Ascending aorta (tissue), 2 donors: ENCODE data around the gene CLIP1. TPM values are rescaled to one million over a fixed set of nuclear protein-coding genes. Genes with fewer than 3 reads are reported as not detected.
"Not testable (repeated sequence)": the region's sequence is repeated elsewhere in the genome, so short reads cannot be mapped to it uniquely, and the experiment has no call there.

ENCODE experiments used
- DNase-seq, 2 donors: peaks; one replicate each; pipeline ENCODE4 v3.0.0-alpha.2; 2019; ENCODE audit warnings: low spot score in 2 of 2
- H3K27ac ChIP-seq, 2 donors: fragments of 200-600 bp; sonication (generic); one replicate each; pipeline ENCODE4 v1.5.1; 2016 to 2017; ENCODE audit warnings: mild to moderate bottlenecking in 1 of 2
- H3K27me3 ChIP-seq: fragments of 200-600 bp; sonication (generic); one replicate; pipeline ENCODE4 v1.5.1; 2017
- H3K36me3 ChIP-seq, 2 donors: fragments of 200-600 bp; sonication (generic); one replicate each; pipeline ENCODE4 v1.5.1; 2016
- H3K4me1 ChIP-seq, 2 donors: fragments of 200-600 bp; sonication (generic); one replicate each; pipeline ENCODE4 v1.5.1; 2016 to 2017; ENCODE audit warnings: mild to moderate bottlenecking in 1 of 2
- H3K4me3 ChIP-seq, 2 donors: fragments of 200-600 bp; sonication (generic); one replicate each; pipeline ENCODE4 v1.5.1; 2016 to 2017; ENCODE audit warnings: mild to moderate bottlenecking in 1 of 2
- H3K9me3 ChIP-seq, 2 donors: fragments of 200-600 bp; sonication (generic); one replicate each; pipeline ENCODE4 v1.5.1; 2016
- CTCF ChIP-seq, 3 experiments: fragments of 200-600 bp in 2 of 3; fragments of 450-650 bp in 1 of 3; sonication (generic) in 2 of 3; IDR thresholded peaks; one replicate each; pipeline ENCODE4 v1.5.1; 2016 to 2019; ENCODE audit warnings: antibody characterized with exemption in 3 of 3, mild to moderate bottlenecking in 1 of 3, moderate library complexity in 1 of 3
- intact Hi-C: fragments of 100-400 bp; cut with DNase I; formaldehyde crosslinking; loops from one replicate; pipeline ENCODE4 v1.15.1; 2023
- total RNA-seq: library from RNA; depleted of rRNA; stranded (reverse); fragments of >200 nt; gene quantifications from one replicate; pipeline ENCODE4 v1.1.0, GENCODE V29; 2016

CLIP1 gene
- 44.7 TPM for total RNA-seq

DNA sequence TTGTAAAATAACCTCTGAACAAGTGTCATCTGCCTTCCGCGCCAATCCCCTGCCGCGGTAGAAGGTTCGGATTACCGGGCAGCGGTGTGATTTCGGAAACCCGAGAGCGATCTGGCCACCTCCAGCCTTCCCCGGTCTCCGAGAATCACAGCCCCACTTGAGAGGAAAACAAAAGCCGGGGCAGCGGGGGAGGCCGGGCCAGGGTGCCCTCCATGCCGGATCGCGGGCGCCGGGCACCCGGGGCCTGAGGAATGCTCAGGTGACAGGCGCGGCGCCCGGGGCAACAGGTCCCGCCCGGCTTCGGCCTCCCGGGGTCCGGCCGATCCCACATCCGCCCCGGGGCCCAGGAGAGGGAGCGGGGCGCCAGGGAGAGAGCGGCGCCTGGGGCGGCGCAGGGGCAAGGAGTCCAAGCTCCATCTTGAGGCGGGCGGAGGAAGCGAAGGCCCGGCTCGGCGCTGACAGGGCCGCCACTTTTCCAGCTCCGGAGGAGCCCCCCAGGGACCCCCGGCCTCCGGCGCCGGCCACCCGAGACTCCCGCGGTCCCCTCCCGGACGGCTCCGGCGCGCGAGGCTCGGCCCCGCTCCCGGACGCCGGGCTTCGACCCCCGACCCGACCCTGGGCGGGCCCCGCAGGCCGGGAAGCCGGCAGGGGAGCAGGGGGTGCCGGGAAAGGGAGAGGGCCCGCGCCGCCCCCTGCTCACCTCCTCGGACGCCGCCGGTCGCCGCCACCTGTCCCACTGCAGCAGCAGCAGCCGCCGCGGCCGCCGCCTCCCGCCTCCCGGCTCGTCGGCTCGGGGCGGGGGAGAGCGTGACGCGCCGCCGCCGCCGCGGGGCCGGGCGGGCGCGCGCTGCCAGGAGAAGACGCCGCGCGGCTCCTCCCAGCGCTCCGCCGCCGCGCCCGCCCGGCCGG, at the start of gene CLIP1:
CLIP1 (minus strand) TSS at position 849 of the 909 bp plus-strand sequence. CDS start 42,217 bp downstream, outside the sequence.
- intact Hi-C loops = loop anchor here (1.0 to 2.0 kb wide), 2 partner anchors 22 to 41 kb away; no protein-coding TSS in a partner anchor
- Histone ChIP-seq H3K36me3 (peaks cover 0 to 1% of the 10 kb centered on the region in 2 donors), H3K4me3 (peak within 1 kb of the TSS; percentile 95 to 98), H3K27me3 (no peaks in the 10 kb centered on the region), H3K27ac (peak within 1 kb of the TSS; percentile 99 to 100), H3K4me1 (peaks cover 5 to 19% of the 10 kb centered on the region in 2 donors), H3K9me3 (no peaks in the 10 kb centered on the region)
- TF ChIP-seq CTCF (IDR thresholded peaks at IDR 0.05) = peak; percentile 42 to 53 (median 44)
- peak in 1 of 2 donors; percentile 81 for DNase-seq

GRCh38 chr12:122471324-122472226, 49.1 kb upstream of the CLIP1 start:
- H3K9me3 ChIP-seq = no peaks in the 10 kb centered on the region
- peak overlapping the region; percentile 28 to 30 for H3K4me3 ChIP-seq
- H3K36me3 ChIP-seq = peaks cover 35 to 41% of the 10 kb centered on the region in 2 donors
- TF ChIP-seq CTCF (IDR thresholded peaks at IDR 0.05) = peak; percentile 71 to 80 (median 74)
- intact Hi-C loops = loop anchor here (1.0 kb wide), 1 partner anchor 72 kb away; no protein-coding TSS in a partner anchor
- H3K4me1 ChIP-seq = peaks cover 0 to 13% of the 10 kb centered on the region in 2 donors
- no peaks in the 10 kb centered on the region for H3K27me3 ChIP-seq
- peak overlapping the region; percentile 68 to 88 for H3K27ac ChIP-seq
- DNase-seq = no peak

GRCh38 chr12:122470576-122470975, 48.1 kb upstream of the CLIP1 start:
- Histone ChIP-seq H3K4me1 (peaks cover 0 to 13% of the 10 kb centered on the region in 2 donors), H3K27ac (peak overlapping the region; percentile 68 to 88), H3K36me3 (peaks cover 25 to 31% of the 10 kb centered on the region in 2 donors)
- H3K4me3 ChIP-seq, H3K9me3 ChIP-seq, H3K27me3 ChIP-seq, intact Hi-C loops, DNase-seq: not testable (repeated sequence)

DNA sequence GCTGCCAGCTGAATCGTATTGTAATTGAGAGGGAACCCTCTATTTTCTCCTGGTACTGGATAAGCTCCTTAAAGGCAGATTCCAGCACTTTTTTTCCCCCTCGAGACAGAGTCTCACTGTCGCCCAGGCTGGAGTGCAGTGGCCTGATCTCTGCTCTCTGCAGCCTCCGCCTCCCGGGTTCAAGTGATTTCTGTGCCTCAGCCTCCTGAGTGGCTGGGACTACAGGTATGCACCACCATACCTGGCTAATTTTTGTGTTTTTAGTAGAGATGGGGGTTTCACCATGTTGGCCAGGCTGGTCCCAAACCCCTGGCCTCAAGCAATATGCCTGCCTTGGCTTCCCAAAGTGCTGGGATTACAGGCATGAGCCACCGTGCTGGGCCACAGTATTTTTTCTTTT, 47.4 kb upstream of the CLIP1 start:
- H3K4me1 ChIP-seq = peaks cover 0 to 13% of the 10 kb centered on the region in 2 donors
- peaks cover 18 to 24% of the 10 kb centered on the region in 2 donors for H3K36me3 ChIP-seq
- H3K27me3 ChIP-seq, H3K9me3 ChIP-seq, intact Hi-C loops, DNase-seq, H3K4me3 ChIP-seq: not testable (repeated sequence)
- peak overlapping the region in 1 of 2 donors; percentile 88 for H3K27ac ChIP-seq

DNA sequence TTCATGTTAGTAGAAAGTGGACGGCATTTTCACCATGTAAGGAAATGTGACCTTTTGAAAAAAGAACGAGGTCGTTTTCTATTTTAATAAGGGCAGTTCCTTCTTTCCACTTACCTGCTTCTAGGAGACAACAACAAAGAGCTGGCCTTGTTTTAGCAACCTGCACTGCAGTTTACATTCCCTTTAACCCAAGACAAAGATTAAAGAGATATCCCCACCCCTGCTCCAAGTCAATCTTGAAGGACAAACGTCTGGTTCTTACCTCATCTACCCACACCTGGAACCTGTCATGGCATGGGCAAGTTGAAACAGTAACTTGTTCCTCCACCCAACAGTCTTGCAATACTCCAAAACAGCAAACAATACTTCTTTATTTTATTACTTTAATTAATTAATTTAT, 45.5 kb upstream of the CLIP1 start:
- intact Hi-C loops = no loop called here
- Histone ChIP-seq H3K36me3 (peaks cover 0 to 6% of the 10 kb centered on the region in 2 donors), H3K27me3 (no peaks in the 10 kb centered on the region), H3K4me1 (peaks cover 0 to 13% of the 10 kb centered on the region in 2 donors), H3K27ac (no peak overlapping the region), H3K9me3 (no peaks in the 10 kb centered on the region), H3K4me3 (no peak overlapping the region)
- no peak for DNase-seq
- TF ChIP-seq CTCF (IDR thresholded peaks at IDR 0.05) = no peak

DNA sequence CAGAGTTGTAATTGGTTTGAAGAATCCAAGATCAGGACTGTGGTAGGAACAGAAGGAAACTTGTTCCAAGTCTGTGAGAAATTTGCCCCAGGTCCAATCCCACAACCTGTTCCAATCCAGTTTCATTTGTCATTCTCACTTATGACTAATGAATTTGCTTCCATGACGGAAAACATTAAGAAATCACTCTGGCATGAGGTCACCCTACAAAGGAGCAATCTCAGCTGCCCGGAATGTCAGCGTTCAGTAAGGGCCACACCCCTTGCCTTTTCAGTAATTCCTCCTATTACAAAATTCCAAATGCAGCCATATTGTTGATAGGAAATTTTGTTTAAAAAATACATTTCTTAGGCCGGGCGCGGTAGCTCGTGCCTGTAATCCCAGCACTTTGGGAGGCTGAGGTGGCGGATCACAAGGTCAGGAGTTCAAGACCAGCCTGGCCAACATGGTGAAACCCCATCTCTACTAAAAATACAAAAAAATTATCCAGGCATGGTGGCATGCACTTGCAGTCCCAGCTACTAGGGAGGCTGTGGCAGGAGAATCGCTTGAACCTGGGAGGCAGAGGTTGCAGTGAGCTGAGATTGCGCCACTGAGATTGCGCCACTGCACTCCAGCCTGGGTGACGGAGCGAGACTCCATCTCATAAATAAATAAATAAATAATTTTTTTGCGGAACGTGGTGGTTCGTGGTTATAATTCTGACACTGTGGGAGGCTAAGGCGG, 42.0 kb upstream of the CLIP1 start:
- H3K4me1 ChIP-seq, H3K9me3 ChIP-seq, H3K27me3 ChIP-seq, intact Hi-C loops, H3K4me3 ChIP-seq, H3K36me3 ChIP-seq: not testable (repeated sequence)
- H3K27ac ChIP-seq = peak overlapping the region; percentile 48 to 71
- DNase-seq = peak in 1 of 2 donors; percentile 86
